ENCODE results near the gene NPTN. TPM values are rescaled to one million over a fixed set of nuclear protein-coding genes. Genes with fewer than 3 reads are reported as not detected.

NPTN gene
- total RNA-seq, 2 experiments from 2014 or later: 41.5 to 43.2 TPM

DNA sequence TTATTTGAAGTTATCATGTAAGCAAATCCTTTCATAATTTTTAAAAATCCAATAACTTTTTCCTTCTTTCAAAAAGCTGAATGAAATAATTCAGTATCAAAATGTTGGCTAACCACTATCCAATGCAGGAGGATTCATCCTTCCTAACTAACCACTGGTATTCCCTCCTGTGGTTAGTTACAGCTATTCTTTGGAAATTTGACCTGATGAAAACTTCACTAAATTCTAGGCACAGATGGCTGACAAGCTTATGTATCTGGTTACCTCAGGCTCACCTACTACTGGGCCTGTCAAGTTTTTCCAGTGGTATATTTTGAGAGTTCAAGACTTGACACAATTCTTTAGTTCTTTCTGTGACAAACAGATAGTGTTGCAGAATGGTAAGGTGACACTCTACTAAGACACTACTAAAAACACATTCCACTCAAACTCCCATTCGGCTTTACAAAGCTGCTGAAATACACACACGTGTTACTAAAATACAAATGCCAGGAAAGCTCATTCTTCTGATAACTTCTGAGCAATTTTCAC, 15.8 kb downstream of the NPTN start:
- Histone ChIP-seq H3K79me2 (ENCODE audit: insufficient read depth, low read depth, low read length) (peaks cover 92% of the 10 kb centered on the region), H3K36me3 (ENCODE audit: insufficient read depth, low read length) (no peaks in the 10 kb centered on the region), H2AFZ (ENCODE audit: low read length) (no peak overlapping the region), H3K4me1 (ENCODE audit: insufficient read depth, low read length, poor library complexity, severe bottlenecking) (no peaks in the 10 kb centered on the region), H4K20me1 (ENCODE audit: insufficient read depth, low read length) (peaks cover 41% of the 10 kb centered on the region; the same call in 1 of the 2 replicates), H3K9me2 (ENCODE audit: insufficient read depth, low read length) (no peaks in the 10 kb centered on the region), H3K4me2 (ENCODE audit: low read length) (no peak overlapping the region), H3K4me3 (ENCODE audit: low read depth, low read length, poor library complexity, severe bottlenecking) (no peak overlapping the region), H3K27ac (ENCODE audit: low read depth, low read length, poor library complexity, severe bottlenecking) (no peak overlapping the region), H3K9me3 (ENCODE audit: low read length) (0 out of 2 replicates have a peak, but pooled peaks cover 9% of the 10 kb centered on the region)
- CTCF ChIA-PET (ENCODE audit: unreplicated experiment): interaction anchor here (1.0 to 1.3 kb wide), 2 partner anchors 10 to 19 kb away, joined by 3 read pairs; no protein-coding TSS in a partner anchor
- POLR2A ChIA-PET: interaction anchor here (0.7 to 7.4 kb wide), 3 partner anchors 10 to 18 kb away, joined by 4 to 57 read pairs (median 23); partner anchors contain the start of gene NPTN
- DNase-seq (ENCODE audit: low spot score): no peak
- BruUV-seq (replicated peaks): no TSS peak
- intact Hi-C loops (cut with micrococcal nuclease; ENCODE audit: unreplicated experiment): no loop called here
- TF ChIP-seq, protein P1, sequence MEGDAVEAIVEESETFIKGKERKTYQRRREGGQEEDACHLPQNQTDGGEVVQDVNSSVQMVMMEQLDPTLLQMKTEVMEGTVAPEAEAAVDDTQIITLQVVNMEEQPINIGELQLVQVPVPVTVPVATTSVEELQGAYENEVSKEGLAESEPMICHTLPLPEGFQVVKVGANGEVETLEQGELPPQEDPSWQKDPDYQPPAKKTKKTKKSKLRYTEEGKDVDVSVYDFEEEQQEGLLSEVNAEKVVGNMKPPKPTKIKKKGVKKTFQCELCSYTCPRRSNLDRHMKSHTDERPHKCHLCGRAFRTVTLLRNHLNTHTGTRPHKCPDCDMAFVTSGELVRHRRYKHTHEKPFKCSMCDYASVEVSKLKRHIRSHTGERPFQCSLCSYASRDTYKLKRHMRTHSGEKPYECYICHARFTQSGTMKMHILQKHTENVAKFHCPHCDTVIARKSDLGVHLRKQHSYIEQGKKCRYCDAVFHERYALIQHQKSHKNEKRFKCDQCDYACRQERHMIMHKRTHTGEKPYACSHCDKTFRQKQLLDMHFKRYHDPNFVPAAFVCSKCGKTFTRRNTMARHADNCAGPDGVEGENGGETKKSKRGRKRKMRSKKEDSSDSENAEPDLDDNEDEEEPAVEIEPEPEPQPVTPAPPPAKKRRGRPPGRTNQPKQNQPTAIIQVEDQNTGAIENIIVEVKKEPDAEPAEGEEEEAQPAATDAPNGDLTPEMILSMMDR (conservative IDR thresholded peaks at IDR 0.05; ENCODE audit: low read length): no peak
- TF ChIP-seq EZH2phosphoT487 (IDR thresholded peaks at IDR 0.05; ENCODE audit: borderline replicate concordance, low read depth, low read length): no peak

DNA sequence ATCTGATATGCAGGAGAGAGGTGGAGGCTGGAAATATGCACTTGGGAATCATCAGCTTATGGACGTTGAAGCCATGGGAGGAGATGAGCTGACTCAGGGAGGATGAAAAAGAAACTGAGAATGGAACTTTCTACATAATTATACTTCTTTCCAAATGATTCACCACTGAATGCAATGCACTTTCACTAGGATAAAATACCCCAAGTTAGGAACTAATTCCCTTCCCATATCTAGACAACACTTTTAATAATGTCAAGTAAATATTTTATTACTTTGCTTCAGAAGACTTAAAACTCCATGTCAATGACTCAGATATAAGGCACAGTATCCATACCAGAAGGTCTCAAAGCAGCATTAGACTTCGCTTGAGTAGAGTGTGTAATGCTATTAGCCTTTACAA, 24.2 kb downstream of the NPTN start:
- Histone ChIP-seq H3K4me2 (ENCODE audit: low read length) (no peak overlapping the region), H3K9me2 (ENCODE audit: insufficient read depth, low read length) (no peaks in the 10 kb centered on the region)

More for the DNA sequence above, 24.2 kb downstream of the NPTN start:
- intact Hi-C loops (cut with micrococcal nuclease; ENCODE audit: unreplicated experiment): no loop called here
- H3K4me1 ChIP-seq (ENCODE audit: insufficient read depth, low read length, poor library complexity, severe bottlenecking): peaks cover 13% of the 10 kb centered on the region
- H3K27ac ChIP-seq (ENCODE audit: low read depth, low read length, poor library complexity, severe bottlenecking): no peak overlapping the region
- H2AFZ ChIP-seq (ENCODE audit: low read length): no peak overlapping the region
- ChIA-PET POLR2A (interaction anchor here (3.8 kb wide), 1 partner anchor 9 kb away, joined by 23 read pairs; no protein-coding TSS in a partner anchor), CTCF (ENCODE audit: unreplicated experiment) (no interaction called here)
- TF ChIP-seq, protein P1 (conservative IDR thresholded peaks at IDR 0.05; ENCODE audit: low read length): no peak
- TF ChIP-seq EZH2phosphoT487 (IDR thresholded peaks at IDR 0.05; ENCODE audit: borderline replicate concordance, low read depth, low read length): no peak
- no TSS peak for BruUV-seq (replicated peaks)
- no peak overlapping the region for H3K4me3 ChIP-seq (ENCODE audit: low read depth, low read length, poor library complexity, severe bottlenecking)
- H3K9me3 ChIP-seq (ENCODE audit: low read length): 0 out of 2 replicates have a peak, but pooled peaks cover under 1% of the 10 kb centered on the region
- DNase-seq (ENCODE audit: low spot score): no peak
- H4K20me1 ChIP-seq (ENCODE audit: insufficient read depth, low read length): 0 out of 2 replicates have a peak, but pooled peaks cover 3% of the 10 kb centered on the region
- H3K79me2 ChIP-seq (ENCODE audit: insufficient read depth, low read depth, low read length): peaks cover 77% of the 10 kb centered on the region
- H3K36me3 ChIP-seq (ENCODE audit: insufficient read depth, low read length): no peaks in the 10 kb centered on the region
